NK-92 treated with Interleukin-12 subunit alpha and Interleukin-12 subunit beta, amount 100 ng/mL, for 24 hours (cell line): Measurements from ENCODE around the gene OSBPL1A.
"Not testable (repeated sequence)": the region's sequence is repeated elsewhere in the genome, so short reads cannot be mapped to it uniquely, and the experiment has no call there.

Source experiments
- DNase-seq: peaks from one replicate; lab custom pipeline; 2025; lab: John Stamatoyannopoulos, UW

The OSBPL1A gene

DNA sequence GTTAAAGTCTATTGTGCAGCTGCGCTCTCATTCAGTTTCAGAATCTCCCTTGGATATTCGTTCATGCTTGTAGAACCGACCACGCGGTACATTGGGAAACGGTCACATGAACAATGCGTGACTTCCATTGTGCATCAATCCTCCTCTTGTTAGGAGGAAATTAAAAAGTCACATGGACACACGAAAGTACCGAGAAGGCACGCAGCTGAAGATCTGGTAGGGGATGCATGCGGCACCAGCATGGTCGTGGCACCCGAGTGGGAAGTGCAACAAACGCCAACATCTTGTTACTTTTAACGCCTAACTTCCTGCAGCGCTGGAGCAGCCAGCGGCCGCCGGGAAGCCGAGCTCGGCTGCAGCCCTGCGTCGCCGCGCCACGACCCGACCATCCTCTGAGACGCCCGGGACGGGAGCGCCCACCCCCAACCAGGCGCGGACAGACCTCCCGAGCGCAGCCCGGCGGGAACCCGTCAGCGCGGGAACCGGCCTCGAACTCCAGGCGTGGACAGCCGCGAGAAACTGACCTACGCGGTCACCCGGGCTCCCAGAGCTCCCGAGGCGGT, 412 bp downstream of the OSBPL1A start:
- no peak for DNase-seq

DNA sequence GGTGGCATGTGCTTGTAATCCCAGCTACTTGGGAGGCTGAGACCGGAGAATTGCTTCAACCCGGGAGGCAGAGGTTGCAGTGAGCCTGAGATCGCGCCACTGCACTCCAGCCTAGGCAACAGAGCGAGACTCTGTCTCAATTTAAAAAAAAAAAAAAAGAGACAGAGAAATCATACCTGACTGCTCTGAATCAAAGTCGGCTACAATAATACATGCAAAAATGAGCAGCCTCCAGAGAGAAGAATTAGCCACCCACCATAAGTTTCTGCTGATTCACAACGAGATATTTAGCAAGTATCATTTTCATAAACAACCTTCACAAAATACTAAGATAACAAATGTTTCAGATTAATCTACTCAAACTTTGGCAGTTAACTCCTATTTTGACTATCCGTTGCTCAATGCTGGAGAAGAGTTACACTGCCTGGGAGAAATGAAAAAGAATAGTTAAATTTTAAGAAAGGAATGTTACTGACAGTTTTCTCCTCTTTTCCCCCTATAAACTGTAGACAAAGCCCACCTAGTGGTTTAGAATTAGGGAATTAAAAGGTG, 1.5 kb downstream of the OSBPL1A start:
- DNase-seq = no peak

DNA sequence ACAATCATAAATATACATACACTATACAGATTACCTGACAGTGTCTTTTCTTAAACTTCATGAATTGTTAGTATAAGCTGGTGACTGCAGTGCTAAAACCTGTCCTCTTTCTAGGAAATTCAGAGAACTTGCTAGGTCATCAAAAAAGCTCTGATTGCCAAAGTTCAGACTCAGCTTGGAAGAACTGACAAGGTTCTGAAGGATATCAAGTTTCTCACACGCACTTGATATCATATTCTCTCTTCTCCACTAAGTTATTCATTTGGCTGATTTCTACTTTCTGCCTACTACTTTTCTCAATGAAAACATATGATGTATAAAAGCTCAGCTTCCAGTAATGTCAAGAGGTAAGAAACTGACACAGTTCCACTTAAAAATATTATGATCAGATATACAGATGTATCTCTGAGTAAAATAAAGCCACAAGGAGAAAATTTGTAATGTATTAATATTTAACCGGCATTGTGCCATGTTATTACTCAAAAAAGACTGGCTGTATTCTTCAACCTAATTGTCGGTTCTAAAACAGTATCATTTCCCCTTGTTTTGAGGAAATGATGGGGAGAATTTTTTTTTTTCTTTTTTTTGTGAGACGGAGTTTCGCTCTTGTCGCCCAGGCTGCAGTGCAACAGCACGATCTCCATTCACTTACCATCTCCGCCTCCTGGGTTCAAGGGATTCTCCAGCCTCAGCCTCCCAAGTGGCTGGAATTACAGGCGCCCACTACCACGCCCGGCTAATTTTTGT, 2.4 kb downstream of the OSBPL1A start:
- no peak for DNase-seq

DNA sequence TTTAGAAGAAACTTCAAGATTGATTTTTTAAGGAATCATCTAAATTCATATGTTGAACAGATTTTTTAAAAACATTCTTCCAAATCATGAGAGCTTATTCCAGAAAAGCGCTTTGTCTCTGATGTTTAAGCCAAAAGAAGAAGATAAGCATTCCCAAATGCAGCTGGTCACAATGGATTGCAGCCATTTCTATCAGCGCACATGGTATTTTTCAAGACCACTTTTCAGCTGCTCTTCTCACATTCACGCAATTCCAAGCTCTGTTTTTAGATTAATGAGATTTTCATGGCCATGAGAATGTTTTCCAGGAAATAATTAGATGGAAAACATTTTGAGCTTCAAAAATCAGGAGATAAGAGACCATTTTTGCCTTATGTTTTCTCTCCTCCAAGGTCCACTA, 8.7 kb downstream of the OSBPL1A start:
- no peak for DNase-seq

DNA sequence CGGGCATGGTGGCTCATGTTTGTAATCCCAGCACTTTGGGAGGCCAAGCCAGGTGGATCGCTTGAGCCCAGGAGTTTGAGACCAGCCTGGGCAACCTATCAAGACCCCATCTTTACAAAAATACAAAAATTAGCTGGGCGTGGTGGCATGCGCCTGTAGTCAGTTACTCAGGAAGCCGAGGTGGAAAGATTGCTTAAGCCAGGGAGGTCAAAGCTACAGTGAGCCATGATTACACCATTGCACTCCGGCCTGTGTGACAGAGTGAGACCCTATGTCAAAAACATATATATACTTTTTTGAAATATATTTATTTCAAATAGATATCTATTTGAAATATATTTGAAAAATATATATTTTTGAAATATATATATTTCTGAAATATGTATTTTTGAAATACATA, 10.9 kb downstream of the OSBPL1A start:
- DNase-seq = no peak

DNA sequence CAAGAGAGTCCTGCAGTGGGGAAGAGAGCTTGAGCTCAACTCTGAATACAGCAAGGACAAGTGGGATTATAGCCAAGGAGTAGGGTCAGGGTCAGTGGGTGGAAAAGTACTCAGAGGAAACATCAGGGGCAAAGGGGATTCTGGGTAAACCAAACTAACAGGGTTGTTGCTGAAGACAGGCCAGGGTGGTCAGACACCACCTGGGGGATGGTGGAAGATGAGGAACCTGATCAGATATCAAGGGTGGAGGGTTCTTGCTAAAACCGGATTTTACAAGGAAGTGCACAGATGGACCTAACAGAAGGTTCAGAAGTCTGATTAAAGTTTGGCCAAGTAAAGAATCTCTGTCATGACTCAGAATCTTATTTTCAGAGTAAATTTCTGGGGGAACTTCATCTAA, 16.5 kb downstream of the OSBPL1A start:
- no peak for DNase-seq

DNA sequence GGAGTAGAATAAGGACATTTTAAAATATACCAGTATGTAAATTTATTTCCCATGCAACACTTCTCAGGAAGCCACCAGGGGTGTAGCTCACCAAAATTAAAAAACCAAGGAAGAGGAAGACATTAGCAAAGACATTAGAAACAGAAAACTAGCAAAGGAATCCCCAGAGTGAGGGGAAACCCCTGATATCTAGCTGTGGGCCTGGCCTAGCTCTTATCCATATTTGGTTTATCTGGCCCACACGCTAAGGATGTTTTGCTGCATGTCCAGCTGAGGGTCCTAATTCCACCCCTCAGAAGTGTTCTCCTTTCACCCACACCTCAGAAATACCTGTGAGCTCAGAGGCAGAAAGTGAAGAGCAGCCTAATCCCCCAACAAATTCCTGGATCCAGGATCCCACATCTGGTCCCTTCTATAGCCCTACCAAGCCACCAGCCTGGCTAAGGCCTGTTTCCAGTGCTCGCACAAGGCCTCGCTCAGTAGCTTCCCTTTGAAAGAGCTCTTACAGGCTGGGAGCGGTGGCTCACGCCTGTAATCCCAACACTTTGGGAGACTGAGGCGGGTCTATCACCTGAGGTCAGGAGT, 17.4 kb downstream of the OSBPL1A start:
- no peak for DNase-seq

DNA sequence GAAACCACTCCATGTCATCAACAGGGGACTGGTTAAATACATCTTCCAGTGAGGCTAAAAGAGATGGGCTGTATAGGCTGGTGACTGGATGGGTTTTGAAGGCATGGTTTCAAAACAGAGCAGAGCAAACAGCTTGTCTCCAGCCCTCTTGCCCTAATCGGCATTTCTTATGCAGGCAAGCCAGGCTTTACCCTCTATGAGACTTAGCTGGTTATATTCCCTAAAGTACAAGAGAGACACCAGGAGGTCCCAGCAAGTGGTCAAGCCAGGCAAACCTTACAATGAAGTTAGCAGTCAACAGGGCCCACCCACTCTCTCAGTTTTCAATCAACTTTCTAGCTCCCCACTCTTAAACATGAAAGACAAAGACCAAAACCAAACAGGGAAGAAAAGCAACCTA, 19.0 kb downstream of the OSBPL1A start:
- DNase-seq = no peak

DNA sequence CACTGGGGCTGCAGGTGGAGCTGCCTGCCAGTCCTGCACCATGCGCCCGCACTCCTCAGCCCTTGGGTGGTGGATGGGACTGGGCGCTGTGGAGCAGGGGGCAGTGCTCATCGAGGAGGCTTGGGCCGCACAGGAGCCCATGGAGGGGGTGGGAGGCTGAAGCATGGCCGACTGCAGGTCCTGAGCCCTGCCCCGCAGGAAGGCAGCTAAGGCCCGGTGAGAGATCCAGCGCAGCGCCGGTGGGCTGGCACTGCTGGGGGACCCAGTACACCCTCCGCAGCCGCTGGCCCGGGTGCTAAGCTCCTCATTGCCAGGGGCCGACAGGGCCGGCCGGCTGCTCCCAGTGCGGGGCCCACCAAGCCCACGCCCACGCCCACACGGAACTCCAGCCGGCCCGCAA, 21.1 kb downstream of the OSBPL1A start:
- DNase-seq = not testable (repeated sequence)

DNA sequence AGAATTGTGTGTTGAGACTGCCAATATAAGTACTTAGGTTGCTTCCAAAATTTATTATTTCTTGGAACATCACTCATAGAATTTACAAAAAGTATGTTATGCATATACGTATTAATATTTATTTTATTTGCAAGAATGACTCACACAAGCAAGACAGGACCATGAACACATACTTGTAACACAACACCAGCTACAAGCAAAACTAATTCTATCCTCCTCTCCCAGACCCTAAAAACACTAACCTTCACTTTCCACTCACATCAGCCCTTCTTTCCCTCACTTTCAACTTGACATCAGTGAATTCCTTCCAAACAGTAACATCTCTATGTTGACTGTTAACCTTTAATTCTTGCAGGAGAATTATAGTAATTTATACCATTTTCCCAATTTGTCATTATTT, 24.3 kb downstream of the OSBPL1A start:
- no peak for DNase-seq

DNA sequence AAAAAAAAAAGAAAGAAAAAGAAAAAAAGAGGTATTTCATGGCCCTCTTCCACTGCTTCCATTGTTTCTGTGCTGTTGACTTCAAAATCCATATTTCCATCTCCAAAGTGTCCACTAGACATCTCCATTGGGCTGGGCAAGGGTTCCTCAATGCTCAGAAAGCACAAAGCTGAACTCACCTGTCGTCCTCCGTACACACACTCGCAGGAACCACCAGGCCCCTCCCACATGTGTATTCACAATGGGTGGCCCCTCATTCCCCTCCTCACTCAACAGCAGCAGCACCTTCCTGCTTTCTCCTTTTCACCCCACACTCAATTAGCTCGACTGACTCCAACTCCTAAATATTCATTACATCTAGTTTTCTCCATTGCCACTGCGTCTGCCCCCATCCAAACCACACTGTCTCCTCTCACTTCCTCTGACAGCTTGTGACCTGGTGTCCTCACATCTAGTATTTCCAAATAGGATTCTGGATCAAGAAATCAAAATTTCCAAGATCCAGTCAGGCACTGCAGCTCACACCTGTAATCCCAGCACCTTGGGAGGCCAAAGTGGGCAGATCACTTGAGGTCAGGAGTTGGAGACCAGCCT, 25.2 kb downstream of the OSBPL1A start:
- no peak for DNase-seq

DNA sequence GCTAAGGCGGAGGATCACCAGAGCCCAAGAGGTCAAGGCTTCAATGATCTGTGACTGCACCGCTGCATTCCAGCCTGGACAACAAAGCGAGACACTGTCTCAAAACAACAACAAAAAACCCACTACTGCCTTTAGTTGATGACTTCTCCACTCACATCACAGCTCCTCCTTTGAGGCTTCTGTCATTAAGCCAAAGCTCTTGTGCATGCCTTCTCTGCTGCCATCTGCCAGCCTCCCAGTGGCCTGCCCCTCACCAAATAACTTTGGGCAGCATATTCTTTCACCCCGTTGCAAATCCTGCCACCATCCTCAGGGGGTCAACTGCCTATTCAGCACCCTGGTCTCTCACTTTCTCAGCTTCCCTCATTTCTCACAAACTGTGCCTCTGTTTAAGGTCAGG, 27.5 kb downstream of the OSBPL1A start:
- DNase-seq = no peak

DNA sequence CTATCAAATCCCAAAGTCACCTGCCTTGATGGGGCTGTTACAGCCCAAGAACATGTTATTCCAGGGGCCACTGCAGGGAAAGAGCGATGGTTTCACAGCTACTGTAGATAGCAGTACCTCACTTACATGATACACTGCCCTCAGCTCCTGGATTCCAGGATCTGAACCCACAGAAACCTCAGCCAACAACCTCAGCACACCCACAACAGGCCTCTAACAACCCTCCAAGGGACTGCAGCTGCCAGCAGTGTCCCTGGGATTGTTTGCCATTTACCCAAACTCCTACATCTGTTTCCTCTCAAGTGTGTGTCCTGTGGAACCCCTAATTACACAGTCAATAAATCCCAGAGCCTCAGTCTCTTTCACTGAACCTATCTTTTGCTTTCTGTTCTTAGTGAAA, 28.2 kb downstream of the OSBPL1A start:
- no peak for DNase-seq

DNA sequence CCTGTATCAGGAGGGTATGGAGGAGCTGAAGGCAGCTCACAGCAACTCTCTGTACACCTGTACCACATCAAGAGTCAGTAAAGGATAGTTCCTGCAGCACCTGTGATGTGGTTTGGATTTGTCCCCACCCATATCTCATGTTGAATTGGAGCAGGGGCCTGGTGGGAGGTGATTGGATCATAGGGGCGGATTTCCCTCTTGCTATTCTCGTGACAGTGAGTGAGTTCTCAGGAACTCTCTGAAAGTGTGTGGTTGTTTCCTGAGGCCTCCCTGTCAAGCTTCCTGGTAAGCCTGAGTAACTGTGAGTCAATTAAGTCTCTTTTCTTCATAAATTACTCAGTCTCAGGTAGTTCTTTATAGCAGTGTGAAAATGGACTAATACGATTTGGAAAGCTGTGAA, 28.9 kb downstream of the OSBPL1A start:
- DNase-seq = no peak

DNA sequence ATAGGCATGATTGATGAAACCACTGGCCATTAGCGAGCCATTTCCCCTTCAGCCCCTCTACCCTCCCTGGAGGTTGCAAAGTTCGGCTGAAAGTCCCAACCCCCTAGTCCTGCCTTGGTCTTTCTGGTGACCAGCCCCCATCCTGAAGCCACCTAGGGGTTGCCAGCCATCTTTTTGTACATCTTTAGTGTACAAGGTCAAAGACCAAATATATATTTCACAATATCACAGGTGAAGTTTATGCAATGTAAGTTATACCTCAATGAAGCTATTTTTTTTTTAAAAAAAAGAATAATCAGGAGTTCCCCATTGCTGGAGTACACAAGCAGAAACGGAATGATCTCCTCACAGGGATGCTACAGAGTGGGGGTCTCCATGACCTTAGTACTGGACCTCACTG, 31.3 kb downstream of the OSBPL1A start:
- no peak for DNase-seq

DNA sequence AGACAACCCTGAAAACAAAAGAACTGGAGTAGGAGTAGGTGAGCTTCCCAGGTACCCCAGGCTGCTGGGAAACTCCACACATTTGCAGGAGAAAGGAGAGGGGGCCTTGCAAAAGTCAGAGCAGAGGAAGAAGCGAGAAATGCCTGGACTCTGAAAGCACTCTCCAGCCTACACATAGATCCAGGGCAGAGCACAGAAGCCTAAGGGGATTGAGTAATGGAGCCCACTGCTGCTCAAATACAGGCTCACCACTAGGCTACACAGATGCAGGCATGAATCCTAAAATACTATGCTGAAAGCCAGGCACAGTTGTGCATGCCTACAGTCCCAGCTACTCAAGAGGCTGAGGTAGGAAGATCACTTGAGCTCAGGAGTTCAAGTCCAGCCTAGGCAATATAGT, 33.4 kb downstream of the OSBPL1A start:
- no peak for DNase-seq

DNA sequence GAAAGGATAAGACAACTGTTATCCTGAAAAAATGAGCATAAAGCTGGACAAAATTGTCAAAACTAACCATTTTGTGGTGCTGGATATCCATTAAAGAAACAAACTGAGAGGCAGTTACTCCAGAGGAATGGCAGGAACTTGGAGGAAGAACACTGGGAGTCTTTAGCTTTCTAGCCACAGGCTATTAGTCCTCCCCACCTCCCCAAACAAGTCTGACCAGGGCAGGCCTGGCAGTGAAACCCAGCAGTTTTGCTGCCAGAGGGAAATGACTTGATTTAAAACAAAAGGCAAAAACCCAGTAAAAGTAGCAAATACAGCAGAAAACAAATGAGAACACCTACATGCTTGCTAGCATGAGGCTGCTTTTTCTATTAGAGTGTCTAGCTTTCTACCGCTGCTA, 34.9 kb downstream of the OSBPL1A start:
- DNase-seq = no peak

DNA sequence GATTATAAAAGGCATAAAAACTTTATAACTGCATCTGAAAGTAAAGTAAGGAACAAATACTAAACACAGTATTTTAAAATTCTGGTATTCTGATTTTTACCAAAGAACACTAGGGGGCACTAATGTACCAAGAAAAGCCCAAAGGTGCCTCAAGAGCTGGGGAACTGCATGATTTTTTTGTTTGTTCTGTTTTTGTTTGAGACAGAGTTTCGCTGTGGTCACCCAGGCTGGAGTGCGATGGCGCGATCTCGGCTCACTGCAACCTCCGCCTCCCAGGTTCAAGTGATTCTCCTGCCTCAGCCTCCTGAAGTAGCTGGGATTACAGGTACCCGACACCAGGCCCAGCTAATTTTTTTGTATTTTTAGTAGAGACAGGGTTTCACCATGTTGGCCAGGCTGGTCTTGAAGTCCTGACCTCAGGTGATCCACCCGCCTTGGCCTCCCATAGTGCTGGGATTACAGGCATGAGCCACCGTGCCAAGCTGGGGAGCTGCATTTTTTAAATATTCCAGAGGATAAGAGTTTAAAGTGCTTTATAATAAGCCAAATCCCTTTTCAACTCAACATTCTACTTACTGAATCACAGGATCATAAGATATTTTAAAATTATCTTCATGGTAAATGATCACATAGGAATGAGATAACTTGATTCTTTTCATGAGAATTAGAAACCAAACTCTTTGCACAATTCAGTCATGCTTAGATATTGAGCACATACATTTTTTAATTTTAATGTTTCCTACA, 37.7 kb downstream of the OSBPL1A start:
- not testable (repeated sequence) for DNase-seq

DNA sequence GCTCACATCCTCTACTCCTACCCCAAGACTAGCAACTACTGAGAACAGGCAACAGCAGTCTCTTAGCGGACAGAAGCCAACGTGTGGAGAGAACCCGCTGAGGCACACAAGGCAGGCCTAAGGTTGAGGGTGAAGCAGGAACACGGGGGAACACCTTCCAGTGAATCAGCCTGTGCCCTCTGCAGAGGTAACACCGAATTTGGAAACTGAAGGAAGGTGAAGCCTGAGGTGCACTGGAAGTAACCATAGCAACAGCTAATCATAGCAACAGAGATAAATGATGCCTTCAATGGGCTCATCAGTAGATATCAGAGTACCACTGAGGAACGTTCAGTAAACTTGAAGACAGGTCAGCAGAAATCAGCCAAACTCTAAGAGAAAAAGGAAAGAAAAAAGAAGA, 43.3 kb downstream of the OSBPL1A start:
- no peak for DNase-seq

DNA sequence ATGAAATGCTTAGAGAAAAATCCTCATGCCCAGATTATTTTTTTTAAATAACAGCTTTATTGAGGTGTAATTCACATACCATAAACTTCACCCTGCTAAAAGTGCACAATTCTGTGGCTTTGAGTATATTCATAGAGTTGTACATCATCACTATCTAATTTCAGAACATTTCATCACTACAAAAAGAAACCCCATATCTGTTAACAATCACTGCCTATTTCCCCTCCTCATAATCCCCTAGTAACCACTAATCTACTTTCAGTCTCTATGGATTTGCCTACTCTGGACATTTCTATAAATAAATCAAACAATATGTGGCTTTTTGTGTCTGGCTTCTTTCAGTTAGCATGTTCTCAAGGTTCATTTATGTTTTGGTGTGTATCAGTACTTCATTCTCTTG, 51.4 kb downstream of the OSBPL1A start:
- no peak for DNase-seq

DNA sequence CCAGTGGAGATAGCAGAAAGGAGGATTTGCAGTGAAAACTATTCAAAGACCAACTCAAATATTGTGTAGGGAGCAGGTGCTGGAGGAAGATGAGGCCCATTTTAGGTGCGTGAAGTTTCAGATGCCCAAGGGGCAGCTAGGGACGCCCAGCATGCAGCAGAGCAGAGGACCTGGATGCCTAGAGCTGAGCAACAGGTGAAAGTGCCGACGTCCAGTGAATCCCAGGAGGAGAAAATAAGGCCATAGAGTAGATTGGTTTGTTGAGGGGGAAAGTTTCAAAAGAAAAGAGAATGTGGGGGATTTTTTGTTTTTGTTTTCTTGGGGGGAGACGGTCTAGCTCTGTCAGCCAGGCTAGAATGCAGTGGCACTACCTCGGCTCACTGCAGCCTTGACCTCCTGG, 53.1 kb downstream of the OSBPL1A start:
- no peak for DNase-seq

DNA sequence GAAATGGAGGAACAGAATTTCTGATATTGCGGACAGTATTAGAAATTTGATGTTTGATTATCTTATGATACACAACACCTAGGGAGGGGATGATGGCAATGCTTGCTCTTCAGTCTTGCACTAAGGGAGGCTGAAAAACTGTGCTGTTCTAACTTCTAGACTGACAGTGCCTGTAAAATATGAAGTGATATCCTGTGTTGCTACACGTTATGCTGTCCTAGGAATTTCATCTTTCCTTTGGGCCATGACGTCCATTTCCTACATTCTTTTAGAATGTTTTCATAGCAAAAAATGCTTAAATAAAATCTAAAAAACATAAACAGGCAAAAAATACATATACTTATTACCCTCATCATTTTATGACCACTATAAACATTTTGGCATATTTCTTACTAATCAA, 55.3 kb downstream of the OSBPL1A start:
- DNase-seq = no peak
